ENCODE data around the gene FGGY.

Gene FGGY

GRCh38 chr1:59592924-59593323, 296.0 kb downstream of the FGGY start:
- TF ChIP-seq YY1 (IDR thresholded peaks at IDR 0.05; ENCODE audit: insufficient read depth, insufficient read length) (no peak), SUZ12 (IDR thresholded peaks at IDR 0.05; ENCODE audit: extremely low read depth, insufficient read depth, insufficient read length) (no peak), ZNF274 (IDR thresholded peaks at IDR 0.05; ENCODE audit: low read depth, low read length) (no peak)
- Histone ChIP-seq H3K4me3 (ENCODE audit: insufficient read length, low read depth) (no peak overlapping the region), H3K9ac (ENCODE audit: insufficient read length, low read depth) (no peak overlapping the region), H3K27me3 (ENCODE audit: insufficient read depth, insufficient read length) (no peaks in the 10 kb centered on the region), H3K9me3 (ENCODE audit: insufficient read depth, low read length) (no peaks in the 10 kb centered on the region), H3K4me1 (ENCODE audit: insufficient read depth, insufficient read length) (no peaks in the 10 kb centered on the region), H3K36me3 (ENCODE audit: insufficient read depth, insufficient read length, low read length) (no peaks in the 10 kb centered on the region)
- no peak for DNase-seq (ENCODE audit: low read depth, low spot score)

DNA sequence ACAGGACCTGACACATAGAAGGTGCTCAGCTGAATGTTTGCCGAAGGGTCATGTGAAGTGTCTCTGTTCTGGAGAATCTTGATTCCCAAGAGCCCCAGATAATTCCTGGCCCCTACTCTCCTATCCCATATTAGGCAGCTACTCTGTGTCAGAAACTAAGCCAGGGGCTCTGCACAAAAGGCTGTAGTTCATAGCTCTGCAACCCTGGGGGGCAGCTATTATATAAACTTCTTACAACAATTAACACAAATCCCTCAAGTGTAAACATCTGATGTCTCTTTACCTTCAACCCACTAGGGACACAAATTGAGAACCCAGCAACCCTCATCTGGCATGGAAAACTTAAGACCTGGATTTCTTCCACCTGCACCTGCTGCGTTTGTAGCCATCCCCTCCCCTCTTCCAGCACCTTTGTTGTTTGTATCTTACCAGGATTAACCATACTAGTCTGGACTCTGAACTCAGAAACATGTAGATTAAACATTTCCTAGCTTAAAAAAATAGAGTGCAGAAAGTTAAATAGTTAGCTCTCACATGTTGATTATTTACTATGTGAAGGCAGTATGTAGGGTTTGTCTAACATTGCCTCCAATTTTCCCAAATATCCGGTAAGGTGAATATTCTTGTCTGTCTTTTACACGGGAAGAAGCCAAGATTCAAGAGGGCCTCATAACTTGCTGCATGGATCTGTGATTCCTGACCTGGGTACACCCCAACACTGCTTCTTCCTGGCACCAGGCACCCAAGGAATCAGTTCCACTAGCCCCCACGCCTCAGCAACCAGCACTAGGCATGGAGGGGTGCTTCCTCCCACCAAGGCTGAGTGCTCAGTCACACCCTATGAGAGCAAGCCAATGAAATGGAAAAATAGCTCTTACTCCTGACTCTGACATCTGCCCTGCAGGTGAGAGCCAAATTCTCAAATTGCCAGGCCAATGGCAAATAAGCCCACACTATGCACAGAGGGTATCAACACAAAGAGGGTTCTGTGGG, 297.2 kb downstream of the FGGY start:
- H3K4me1 ChIP-seq (ENCODE audit: insufficient read depth, insufficient read length), result no peaks in the 10 kb centered on the region
- TF ChIP-seq YY1 (IDR thresholded peaks at IDR 0.05; ENCODE audit: insufficient read depth, insufficient read length) (no peak), ZNF274 (IDR thresholded peaks at IDR 0.05; ENCODE audit: low read depth, low read length) (no peak), SUZ12 (IDR thresholded peaks at IDR 0.05; ENCODE audit: extremely low read depth, insufficient read depth, insufficient read length) (no peak)
- no peak for DNase-seq (ENCODE audit: low read depth, low spot score)
- H3K36me3 ChIP-seq (ENCODE audit: insufficient read depth, insufficient read length, low read length), result no peaks in the 10 kb centered on the region
- no peak overlapping the region for H3K9ac ChIP-seq (ENCODE audit: insufficient read length, low read depth)
- H3K9me3 ChIP-seq (ENCODE audit: insufficient read depth, low read length), result no peaks in the 10 kb centered on the region
- no peak overlapping the region for H3K4me3 ChIP-seq (ENCODE audit: insufficient read length, low read depth)
- no peaks in the 10 kb centered on the region for H3K27me3 ChIP-seq (ENCODE audit: insufficient read depth, insufficient read length)

DNA sequence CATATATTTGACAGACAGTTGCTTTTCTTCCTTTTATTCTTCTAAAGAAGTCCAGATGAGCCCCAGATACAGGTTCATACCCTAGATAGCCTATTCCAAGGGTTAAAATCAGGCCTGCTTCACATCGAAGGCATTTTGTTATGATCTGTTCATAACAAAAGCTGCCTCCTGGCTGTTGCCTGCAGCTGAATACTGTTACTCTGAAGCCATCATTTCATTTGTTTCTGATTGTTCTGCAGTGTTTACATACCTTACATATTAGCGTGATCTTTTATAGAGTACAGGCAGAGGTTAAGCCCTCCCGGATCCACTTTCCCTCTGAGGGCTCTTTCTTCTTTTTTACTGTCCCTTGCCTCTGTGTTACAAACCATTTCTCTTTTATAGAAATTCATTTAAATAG, 298.9 kb downstream of the FGGY start:
- no peak for DNase-seq (ENCODE audit: low read depth, low spot score)
- Histone ChIP-seq H3K36me3 (ENCODE audit: insufficient read depth, insufficient read length, low read length) (no peaks in the 10 kb centered on the region), H3K4me1 (ENCODE audit: insufficient read depth, insufficient read length) (no peaks in the 10 kb centered on the region), H3K9ac (ENCODE audit: insufficient read length, low read depth) (no peak overlapping the region), H3K27me3 (ENCODE audit: insufficient read depth, insufficient read length) (no peaks in the 10 kb centered on the region), H3K4me3 (ENCODE audit: insufficient read length, low read depth) (no peak overlapping the region), H3K9me3 (ENCODE audit: insufficient read depth, low read length) (no peaks in the 10 kb centered on the region)
- TF ChIP-seq SUZ12 (IDR thresholded peaks at IDR 0.05; ENCODE audit: extremely low read depth, insufficient read depth, insufficient read length) (no peak), ZNF274 (IDR thresholded peaks at IDR 0.05; ENCODE audit: low read depth, low read length) (no peak), YY1 (IDR thresholded peaks at IDR 0.05; ENCODE audit: insufficient read depth, insufficient read length) (no peak)

DNA sequence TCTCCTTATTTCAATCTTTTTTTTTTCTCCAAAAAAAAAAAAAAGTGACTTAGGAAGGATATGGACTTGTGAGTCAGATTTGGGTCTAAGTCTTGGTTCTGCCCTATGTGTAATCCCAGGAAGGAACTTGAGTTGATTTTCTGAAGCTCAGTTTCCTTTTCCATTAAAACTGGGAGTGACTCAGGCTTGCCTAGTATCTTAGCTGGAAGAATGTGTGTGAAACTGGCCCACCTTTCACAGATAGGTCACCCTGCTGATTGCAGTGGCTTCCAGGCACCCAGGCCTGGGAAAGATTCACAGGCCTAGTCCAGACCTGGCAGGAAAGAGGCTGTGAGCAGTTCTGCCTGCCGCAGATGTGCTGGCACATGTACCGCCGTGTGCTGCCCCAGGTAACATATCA, 299.5 kb downstream of the FGGY start:
- no peaks in the 10 kb centered on the region for H3K36me3 ChIP-seq (ENCODE audit: insufficient read depth, insufficient read length, low read length)
- H3K4me3 ChIP-seq (ENCODE audit: insufficient read length, low read depth), result no peak overlapping the region
- DNase-seq (ENCODE audit: low read depth, low spot score), result peak; percentile 6
- H3K4me1 ChIP-seq (ENCODE audit: insufficient read depth, insufficient read length), result no peaks in the 10 kb centered on the region
- TF ChIP-seq SUZ12 (IDR thresholded peaks at IDR 0.05; ENCODE audit: extremely low read depth, insufficient read depth, insufficient read length) (no peak), YY1 (IDR thresholded peaks at IDR 0.05; ENCODE audit: insufficient read depth, insufficient read length) (no peak), ZNF274 (IDR thresholded peaks at IDR 0.05; ENCODE audit: low read depth, low read length) (no peak)
- no peak overlapping the region for H3K9ac ChIP-seq (ENCODE audit: insufficient read length, low read depth)
- no peaks in the 10 kb centered on the region for H3K9me3 ChIP-seq (ENCODE audit: insufficient read depth, low read length)
- H3K27me3 ChIP-seq (ENCODE audit: insufficient read depth, insufficient read length), result no peaks in the 10 kb centered on the region

GRCh38 chr1:59596956-59597355, 300.1 kb downstream of the FGGY start:
- no peak for TF ChIP-seq ZNF274 (IDR thresholded peaks at IDR 0.05; ENCODE audit: low read depth, low read length)
- no peak for TF ChIP-seq YY1 (IDR thresholded peaks at IDR 0.05; ENCODE audit: insufficient read depth, insufficient read length)
- TF ChIP-seq SUZ12 (IDR thresholded peaks at IDR 0.05; ENCODE audit: extremely low read depth, insufficient read depth, insufficient read length), result no peak
- H3K36me3 ChIP-seq (ENCODE audit: insufficient read depth, insufficient read length, low read length), result no peaks in the 10 kb centered on the region
- H3K4me1 ChIP-seq (ENCODE audit: insufficient read depth, insufficient read length), result no peaks in the 10 kb centered on the region
- DNase-seq (ENCODE audit: low read depth, low spot score), result no peak
- no peak overlapping the region for H3K4me3 ChIP-seq (ENCODE audit: insufficient read length, low read depth)
- H3K27me3 ChIP-seq (ENCODE audit: insufficient read depth, insufficient read length), result no peaks in the 10 kb centered on the region
- H3K9me3 ChIP-seq (ENCODE audit: insufficient read depth, low read length), result no peaks in the 10 kb centered on the region
- H3K9ac ChIP-seq (ENCODE audit: insufficient read length, low read depth), result no peak overlapping the region

GRCh38 chr1:59597420-59598119, 300.7 kb downstream of the FGGY start:
- no peak for TF ChIP-seq YY1 (IDR thresholded peaks at IDR 0.05; ENCODE audit: insufficient read depth, insufficient read length)
- no peak for TF ChIP-seq ZNF274 (IDR thresholded peaks at IDR 0.05; ENCODE audit: low read depth, low read length)
- no peak for TF ChIP-seq SUZ12 (IDR thresholded peaks at IDR 0.05; ENCODE audit: extremely low read depth, insufficient read depth, insufficient read length)
- Histone ChIP-seq H3K9me3 (ENCODE audit: insufficient read depth, low read length) (no peaks in the 10 kb centered on the region), H3K4me3 (ENCODE audit: insufficient read length, low read depth) (no peak overlapping the region), H3K27me3 (ENCODE audit: insufficient read depth, insufficient read length) (no peaks in the 10 kb centered on the region), H3K9ac (ENCODE audit: insufficient read length, low read depth) (no peak overlapping the region), H3K4me1 (ENCODE audit: insufficient read depth, insufficient read length) (no peaks in the 10 kb centered on the region), H3K36me3 (ENCODE audit: insufficient read depth, insufficient read length, low read length) (no peaks in the 10 kb centered on the region)
- DNase-seq (ENCODE audit: low read depth, low spot score), result no peak

DNA sequence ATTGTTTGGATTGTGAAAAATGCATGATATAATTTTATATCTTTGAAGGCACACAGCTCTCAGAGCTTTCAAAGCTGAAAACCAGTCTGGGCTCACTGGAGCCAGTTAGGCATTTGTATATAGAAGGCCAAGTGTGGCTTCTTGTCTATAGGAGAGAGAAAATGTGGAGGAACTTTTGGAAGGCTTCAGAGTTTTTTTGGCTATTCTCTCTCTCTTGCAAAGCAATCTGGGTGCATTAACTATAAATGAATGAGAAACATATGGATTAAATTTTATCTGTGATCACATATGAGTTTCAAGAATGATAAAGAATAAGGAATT, 301.2 kb downstream of the FGGY start:
- Histone ChIP-seq H3K9me3 (ENCODE audit: insufficient read depth, low read length) (no peaks in the 10 kb centered on the region), H3K4me1 (ENCODE audit: insufficient read depth, insufficient read length) (no peaks in the 10 kb centered on the region), H3K9ac (ENCODE audit: insufficient read length, low read depth) (no peak overlapping the region), H3K4me3 (ENCODE audit: insufficient read length, low read depth) (no peak overlapping the region), H3K36me3 (ENCODE audit: insufficient read depth, insufficient read length, low read length) (no peaks in the 10 kb centered on the region), H3K27me3 (ENCODE audit: insufficient read depth, insufficient read length) (no peaks in the 10 kb centered on the region)
- no peak for DNase-seq (ENCODE audit: low read depth, low spot score)
- TF ChIP-seq YY1 (IDR thresholded peaks at IDR 0.05; ENCODE audit: insufficient read depth, insufficient read length), result no peak
- no peak for TF ChIP-seq ZNF274 (IDR thresholded peaks at IDR 0.05; ENCODE audit: low read depth, low read length)
- no peak for TF ChIP-seq SUZ12 (IDR thresholded peaks at IDR 0.05; ENCODE audit: extremely low read depth, insufficient read depth, insufficient read length)

Measured in NT2/D1 (cell line).